ENCODE measurements around the gene SENP1. TPM values are rescaled to one million over a fixed set of nuclear protein-coding genes. Genes with fewer than 3 reads are reported as not detected.
"Not testable (repeated sequence)": the region's sequence is repeated elsewhere in the genome, so short reads cannot be mapped to it uniquely, and the experiment has no call there.

Gene SENP1
- total RNA-seq, 3 donors from 2014 or later = 12.7 to 20.8 (median 17.4) TPM

GRCh38 chr12:48125985-48126384, 20.1 kb upstream of the SENP1 start:
- no peak for TF ChIP-seq CTCF (IDR thresholded peaks at IDR 0.05)
- no peak overlapping the region for H3K4me3 ChIP-seq
- intact Hi-C loops (cut with DNase I, micrococcal nuclease) = no loop called here
- H3K4me1 ChIP-seq (ENCODE audit: low read depth) = peaks cover 5% of the 10 kb centered on the region
- H3K36me3 ChIP-seq (ENCODE audit: low read depth) = no peaks in the 10 kb centered on the region
- no peak for DNase-seq
- no peak for ATAC-seq
- no peaks in the 10 kb centered on the region for H3K9me3 ChIP-seq

- intact Hi-C loops (cut with DNase I, micrococcal nuclease); H3K4me3 ChIP-seq; ATAC-seq; H3K36me3 ChIP-seq (ENCODE audit: low read depth); DNase-seq; H3K4me1 ChIP-seq (ENCODE audit: low read depth); H3K9me3 ChIP-seq: not testable (repeated sequence)
Measured at GRCh38 chr12:48125542-48125941, 19.7 kb upstream of the SENP1 start.

GRCh38 chr12:48123169-48123568, 17.3 kb upstream of the SENP1 start:
- no peak for TF ChIP-seq CTCF (IDR thresholded peaks at IDR 0.05)
- Histone ChIP-seq H3K4me1 (ENCODE audit: low read depth) (peaks cover 16% of the 10 kb centered on the region), H3K36me3 (ENCODE audit: low read depth) (no peaks in the 10 kb centered on the region), H3K4me3 (no peak overlapping the region), H3K9me3 (no peaks in the 10 kb centered on the region)
- DNase-seq (no peak), ATAC-seq (no peak)
- intact Hi-C loops (cut with DNase I, micrococcal nuclease) = no loop called here

GRCh38 chr12:48122065-48122834, 16.4 kb upstream of the SENP1 start:
- no peak for TF ChIP-seq CTCF (IDR thresholded peaks at IDR 0.05)
- intact Hi-C loops (cut with DNase I, micrococcal nuclease) = no loop called here
- DNase-seq = peak in 1 of 3 donors; percentile 47
- ATAC-seq = peak; percentile 47
- Histone ChIP-seq H3K4me1 (ENCODE audit: low read depth) (peaks cover 16% of the 10 kb centered on the region), H3K9me3 (no peaks in the 10 kb centered on the region), H3K4me3 (no peak overlapping the region), H3K36me3 (ENCODE audit: low read depth) (no peaks in the 10 kb centered on the region)

GRCh38 chr12:48121522-48121921, 15.6 kb upstream of the SENP1 start:
- Histone ChIP-seq H3K4me1 (ENCODE audit: low read depth) (peaks cover 16% of the 10 kb centered on the region), H3K9me3 (no peaks in the 10 kb centered on the region), H3K4me3 (no peak overlapping the region), H3K36me3 (ENCODE audit: low read depth) (no peaks in the 10 kb centered on the region)
- DNase-seq (no peak), ATAC-seq (no peak)
- TF ChIP-seq CTCF (IDR thresholded peaks at IDR 0.05) = no peak
- intact Hi-C loops (cut with DNase I, micrococcal nuclease) = no loop called here

- DNase-seq = no peak
- H3K9me3 ChIP-seq = no peaks in the 10 kb centered on the region
- H3K36me3 ChIP-seq (ENCODE audit: low read depth) = no peaks in the 10 kb centered on the region
- peaks cover 16% of the 10 kb centered on the region for H3K4me1 ChIP-seq (ENCODE audit: low read depth)
- ATAC-seq = no peak
- no peak for TF ChIP-seq CTCF (IDR thresholded peaks at IDR 0.05)
- no peak overlapping the region for H3K4me3 ChIP-seq
- intact Hi-C loops (cut with DNase I, micrococcal nuclease) = no loop called here
Measured at GRCh38 chr12:48119834-48120195, 13.9 kb upstream of the SENP1 start.
